Suprapubic skin (tissue), 4 donors: Measurements from ENCODE around the gene IVD.

ENCODE experiments used
- EP300 ChIP-seq: sonication (generic); formaldehyde crosslinking; IDR thresholded peaks from one replicate; pipeline ENCODE4 v1.6.1; 2017; ENCODE audit warnings: antibody characterized with exemption
- POLR2A ChIP-seq, 2 donors: fragments of 450-650 bp; IDR thresholded peaks; one replicate each; pipeline ENCODE4 v1.6.1; 2017; ENCODE audit warnings: antibody characterized with exemption in 2 of 2, mild to moderate bottlenecking in 2 of 2, moderate library complexity in 2 of 2
- POLR2AphosphoS5 ChIP-seq, 3 donors: sonication (generic); formaldehyde crosslinking; IDR thresholded peaks; one replicate each; pipeline ENCODE4 v1.6.1; 2017; ENCODE audit warnings: antibody characterized with exemption in 3 of 3
- TF ChIP-seq, protein P1 (sequence below), 2 donors: fragments of 200-600 bp in 1 of 2; fragments of 450-650 bp in 1 of 2; sonication (generic) in 1 of 2; IDR thresholded peaks; one replicate each; pipeline ENCODE4 v1.5.1; 2016 to 2019; ENCODE audit warnings: antibody characterized with exemption in 2 of 2, mild to moderate bottlenecking in 1 of 2, moderate library complexity in 1 of 2

DNA sequence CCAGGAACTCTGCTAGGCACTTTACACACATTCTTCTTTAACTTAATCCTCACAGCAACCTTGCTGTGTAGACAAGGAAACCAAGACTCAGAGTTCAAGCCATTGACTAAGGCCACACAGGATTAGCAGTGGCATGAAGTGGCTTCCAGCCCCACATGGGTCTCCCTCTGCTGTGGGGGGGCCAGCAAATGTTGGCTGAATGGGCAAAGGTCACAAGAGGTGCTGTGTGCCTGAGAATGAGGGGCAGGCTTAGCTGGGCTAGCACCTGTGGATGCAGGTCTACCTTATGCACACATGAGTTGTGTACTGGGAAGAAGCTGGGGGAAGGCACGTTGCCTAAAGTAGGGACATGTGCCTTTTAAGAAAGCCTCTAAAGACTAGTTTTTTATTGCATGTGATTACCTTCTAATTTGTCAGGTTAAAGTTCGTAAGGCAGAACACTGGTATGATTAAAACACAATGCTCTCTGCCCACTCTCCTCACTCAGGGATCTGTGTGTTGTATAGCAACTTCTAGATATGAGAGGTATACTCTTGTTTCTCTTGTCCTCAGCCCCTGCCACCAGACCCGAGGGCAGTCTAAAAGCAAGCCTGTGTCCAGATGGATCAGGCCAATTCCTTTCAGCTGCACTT, 46.0 kb downstream of the IVD start:
- TF ChIP-seq, protein P1, sequence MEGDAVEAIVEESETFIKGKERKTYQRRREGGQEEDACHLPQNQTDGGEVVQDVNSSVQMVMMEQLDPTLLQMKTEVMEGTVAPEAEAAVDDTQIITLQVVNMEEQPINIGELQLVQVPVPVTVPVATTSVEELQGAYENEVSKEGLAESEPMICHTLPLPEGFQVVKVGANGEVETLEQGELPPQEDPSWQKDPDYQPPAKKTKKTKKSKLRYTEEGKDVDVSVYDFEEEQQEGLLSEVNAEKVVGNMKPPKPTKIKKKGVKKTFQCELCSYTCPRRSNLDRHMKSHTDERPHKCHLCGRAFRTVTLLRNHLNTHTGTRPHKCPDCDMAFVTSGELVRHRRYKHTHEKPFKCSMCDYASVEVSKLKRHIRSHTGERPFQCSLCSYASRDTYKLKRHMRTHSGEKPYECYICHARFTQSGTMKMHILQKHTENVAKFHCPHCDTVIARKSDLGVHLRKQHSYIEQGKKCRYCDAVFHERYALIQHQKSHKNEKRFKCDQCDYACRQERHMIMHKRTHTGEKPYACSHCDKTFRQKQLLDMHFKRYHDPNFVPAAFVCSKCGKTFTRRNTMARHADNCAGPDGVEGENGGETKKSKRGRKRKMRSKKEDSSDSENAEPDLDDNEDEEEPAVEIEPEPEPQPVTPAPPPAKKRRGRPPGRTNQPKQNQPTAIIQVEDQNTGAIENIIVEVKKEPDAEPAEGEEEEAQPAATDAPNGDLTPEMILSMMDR (IDR thresholded peaks at IDR 0.05) = no peak
- no peak for TF ChIP-seq POLR2A (IDR thresholded peaks at IDR 0.05)
- no peak for TF ChIP-seq POLR2AphosphoS5 (IDR thresholded peaks at IDR 0.05)
- no peak for TF ChIP-seq EP300
